Activated CD8-positive, alpha-beta T cell treated with anti-CD3 and anti-CD28 coated beads, Interleukin-2, amount 10 ng/mL, durations not matched to agents 7 days and 5 days (primary cell): Measurements from ENCODE around the gene MOGAT2. TPM values are rescaled to one million over a fixed set of nuclear protein-coding genes. Genes with fewer than 3 reads are reported as not detected.
A peak's percentile ranks its signal among the peaks of the same experiment; 100 is the strongest.

Experiments used
- ATAC-seq: fragments of 150-1000 bp; cut with Tn5 transposase; one replicate; pipeline ENCODE4 v1.10.0; 2021; ENCODE audit warnings: moderate library complexity
- CTCF ChIA-PET: fragments of 350-600 bp; sonication (Branson Sonifier 250); formaldehyde crosslinking; loops from one replicate; lab custom pipeline; 2021; ENCODE audit warnings: antibody characterized with exemption; lab: Charles Lee
- POLR2A ChIA-PET: fragments of 350-600 bp; sonication (Branson Sonifier 250); formaldehyde crosslinking; loops from one replicate; lab custom pipeline; 2021; ENCODE audit warnings: antibody characterized with exemption; lab: Charles Lee
- DNase-seq: peaks from one replicate; pipeline ENCODE4 v3.0.0-alpha.2; 2020
- H3K27ac Mint-ChIP-seq: one replicate; pipeline ENCODE4 v1.8.0; 2021; ENCODE audit warnings: mild to moderate bottlenecking, mixed read lengths
- H3K27me3 Mint-ChIP-seq: one replicate; pipeline ENCODE4 v1.8.0; 2021; ENCODE audit warnings: low read depth, mixed read lengths
- H3K36me3 Mint-ChIP-seq: one replicate; pipeline ENCODE4 v1.8.0; 2021; ENCODE audit warnings: low read depth, mixed read lengths
- H3K4me1 Mint-ChIP-seq: one replicate; pipeline ENCODE4 v1.8.0; 2021; ENCODE audit warnings: low read depth, mixed read lengths
- H3K4me3 Mint-ChIP-seq: one replicate; pipeline ENCODE4 v1.8.0; 2021; ENCODE audit warnings: mild to moderate bottlenecking, mixed read lengths
- H3K9me3 Mint-ChIP-seq: one replicate; pipeline ENCODE4 v1.8.0; 2022; ENCODE audit warnings: mixed read lengths; ENCODE audit not compliant: insufficient read depth
- total RNA-seq, 2 experiments: library from RNA; stranded (reverse); gene quantifications; one replicate each; pipeline ENCODE4 v1.2.3, GENCODE V29; 2021

The MOGAT2 gene
- total RNA-seq, 2 experiments from 2014 or later, result not detected

DNA sequence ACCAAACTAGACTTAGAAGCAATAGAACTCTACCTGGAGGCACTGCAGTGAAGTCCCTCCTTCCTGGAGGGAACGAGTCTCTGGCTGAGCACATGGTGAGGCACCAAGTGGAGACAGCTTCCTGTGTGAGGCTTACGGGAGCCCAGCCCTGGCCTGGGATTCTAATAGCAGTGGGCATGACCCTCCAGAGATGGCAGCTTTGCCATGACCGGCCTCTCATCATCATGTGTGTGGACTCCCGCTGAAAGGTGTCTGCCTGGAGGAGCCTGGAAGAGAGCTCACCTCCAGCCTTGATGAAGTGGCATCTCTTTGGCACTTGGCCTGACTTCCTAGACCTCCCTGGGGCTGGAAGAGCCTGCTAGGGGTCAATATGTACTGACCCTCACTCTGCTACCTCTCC lies 58.9 kb downstream of the MOGAT2 start:
- ATAC-seq, result no peak
- no peak overlapping the region for H3K27ac Mint-ChIP-seq
- H3K9me3 Mint-ChIP-seq, result no peaks in the 10 kb centered on the region
- no peak overlapping the region for H3K4me3 Mint-ChIP-seq
- DNase-seq, result no peak
- no peaks in the 10 kb centered on the region for H3K36me3 Mint-ChIP-seq
- H3K4me1 Mint-ChIP-seq, result peaks cover 36% of the 10 kb centered on the region
- ChIA-PET POLR2A (interaction anchor here (0.8 to 2.6 kb wide), 2 partner anchors 27 to 38 kb away, joined by 3 to 7 read pairs; no protein-coding TSS in a partner anchor), CTCF (interaction anchor here (0.9 to 3.0 kb wide), 2 partner anchors 26 to 120 kb away, joined by 3 to 12 read pairs; no protein-coding TSS in a partner anchor)
- peaks cover 2% of the 10 kb centered on the region for H3K27me3 Mint-ChIP-seq

DNA sequence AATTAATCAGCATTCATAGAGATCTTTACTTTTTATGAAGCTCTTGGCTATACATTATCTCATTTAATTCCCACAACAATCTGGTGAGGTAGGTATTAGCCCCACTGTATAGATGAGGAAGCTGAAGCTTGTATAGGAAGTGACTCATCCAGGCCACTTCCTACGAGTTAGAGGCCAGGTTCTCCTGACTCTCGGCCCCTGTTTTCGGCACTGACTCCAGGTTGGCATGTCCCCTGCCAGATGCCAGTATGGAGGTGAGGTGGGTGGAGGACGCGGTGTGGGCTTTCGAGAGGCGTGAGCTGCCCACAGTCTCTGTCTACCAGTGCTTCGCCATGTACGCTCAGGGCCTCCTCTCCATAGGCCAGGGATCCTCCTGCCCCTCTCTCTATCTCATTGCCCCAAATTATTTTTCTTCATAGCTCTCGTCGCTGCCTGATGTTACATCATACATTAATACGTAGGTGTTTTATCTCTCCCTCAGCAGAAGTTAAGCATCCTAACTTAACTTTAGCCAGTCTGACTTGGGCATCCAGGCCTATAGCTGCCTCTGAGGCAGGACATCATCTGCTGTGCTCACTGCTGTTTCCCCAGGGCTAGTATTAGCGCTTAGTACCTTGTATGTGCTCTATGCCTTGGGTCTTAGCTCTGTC lies 59.9 kb downstream of the MOGAT2 start:
- H3K36me3 Mint-ChIP-seq, result no peaks in the 10 kb centered on the region
- ChIA-PET POLR2A (interaction anchor here (2.6 kb wide), 1 partner anchor 37 kb away, joined by 7 read pairs; no protein-coding TSS in a partner anchor), CTCF (interaction anchor here (0.9 to 3.0 kb wide), 4 partner anchors 9 to 119 kb away, joined by 3 to 12 read pairs (median 3); no protein-coding TSS in a partner anchor)
- H3K9me3 Mint-ChIP-seq, result no peaks in the 10 kb centered on the region
- H3K27me3 Mint-ChIP-seq, result no peaks in the 10 kb centered on the region
- DNase-seq (peak; percentile 31), ATAC-seq (peak; percentile 59)
- peak overlapping the region; percentile 48 for H3K27ac Mint-ChIP-seq
- peaks cover 36% of the 10 kb centered on the region for H3K4me1 Mint-ChIP-seq
- no peak overlapping the region for H3K4me3 Mint-ChIP-seq

DNA sequence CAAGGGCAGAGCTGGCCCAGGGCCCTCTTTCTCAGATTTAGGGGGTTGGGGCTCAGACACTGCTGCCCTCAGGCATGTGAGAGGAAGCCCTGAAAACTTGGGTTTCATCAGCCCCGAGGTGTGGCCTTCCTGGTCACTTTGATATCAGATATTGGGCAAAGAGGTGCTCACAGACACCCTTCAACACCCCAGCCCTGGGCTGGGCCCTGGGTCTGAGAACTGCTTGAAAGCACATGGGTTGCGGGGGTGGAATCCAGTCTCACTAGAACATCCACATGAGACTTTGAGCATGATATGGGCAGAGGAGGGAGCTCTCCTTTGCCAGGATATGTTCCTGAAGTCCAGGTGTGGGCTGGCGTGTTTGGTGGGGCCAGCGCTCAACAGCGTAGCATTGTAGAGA lies 61.3 kb downstream of the MOGAT2 start:
- Mint-ChIP-seq H3K27ac (no peak overlapping the region), H3K36me3 (no peaks in the 10 kb centered on the region)

DNA sequence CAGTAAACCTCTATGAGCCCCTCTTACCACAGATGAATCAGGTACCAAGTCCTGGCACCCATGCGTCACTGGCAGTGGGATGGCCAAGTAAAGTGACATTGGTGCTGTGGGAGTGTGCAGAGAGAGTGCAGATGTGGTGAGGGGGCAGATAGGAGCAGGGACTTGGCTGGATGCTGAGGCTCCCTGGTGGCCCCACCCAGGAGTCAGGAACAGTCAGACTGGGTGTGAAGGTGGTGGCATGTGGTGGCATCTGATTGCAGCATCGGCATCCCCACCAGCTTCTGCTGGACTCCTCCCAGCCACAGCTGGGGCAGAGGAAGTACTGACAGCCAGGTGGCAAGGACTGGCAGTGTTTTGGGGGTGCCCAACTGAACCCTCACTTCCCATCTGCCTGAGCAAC lies 62.3 kb downstream of the MOGAT2 start:
- CTCF ChIA-PET, result interaction anchor here (1.1 kb wide), 1 partner anchor 87 kb away, joined by 5 read pairs; no protein-coding TSS in a partner anchor
- H3K9me3 Mint-ChIP-seq, result no peaks in the 10 kb centered on the region

More for the DNA sequence above, 61.3 kb downstream of the MOGAT2 start:
- Mint-ChIP-seq H3K4me1 (peaks cover 31% of the 10 kb centered on the region), H3K4me3 (no peak overlapping the region), H3K27me3 (no peaks in the 10 kb centered on the region), H3K9me3 (no peaks in the 10 kb centered on the region)
- DNase-seq (no peak), ATAC-seq (no peak)
- ChIA-PET POLR2A (no interaction called here), CTCF (interaction anchor here (3.0 kb wide), 1 partner anchor 24 kb away, joined by 12 read pairs; no protein-coding TSS in a partner anchor)

DNA sequence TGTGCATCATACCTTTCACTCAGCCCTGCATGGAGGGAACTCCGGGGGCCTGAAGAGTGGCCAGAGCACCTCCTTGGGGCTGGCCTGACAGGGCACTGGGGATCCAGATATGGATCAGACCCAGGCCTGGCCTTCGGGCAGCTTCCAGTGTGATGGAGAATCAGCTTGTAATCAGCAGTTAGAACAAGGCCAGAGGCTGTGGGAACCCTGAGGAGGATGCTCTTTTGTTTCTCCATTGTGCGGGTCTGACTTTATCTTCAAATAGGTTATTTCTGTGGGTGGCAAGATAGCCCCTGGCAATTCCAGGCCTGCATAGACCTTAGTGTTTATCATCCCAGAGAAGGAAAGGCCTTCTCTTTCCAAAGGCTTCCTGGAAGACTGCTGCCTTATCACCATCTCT lies 63.2 kb downstream of the MOGAT2 start:
- H3K27me3 Mint-ChIP-seq, result no peaks in the 10 kb centered on the region

More for the DNA sequence above, 62.3 kb downstream of the MOGAT2 start:
- DNase-seq (no peak), ATAC-seq (no peak)
- H3K4me1 Mint-ChIP-seq, result peaks cover 28% of the 10 kb centered on the region
- H3K27me3 Mint-ChIP-seq, result no peaks in the 10 kb centered on the region
- H3K4me3 Mint-ChIP-seq, result no peak overlapping the region
- no peak overlapping the region for H3K27ac Mint-ChIP-seq
- POLR2A ChIA-PET, result no interaction called here
- no peaks in the 10 kb centered on the region for H3K36me3 Mint-ChIP-seq

DNA sequence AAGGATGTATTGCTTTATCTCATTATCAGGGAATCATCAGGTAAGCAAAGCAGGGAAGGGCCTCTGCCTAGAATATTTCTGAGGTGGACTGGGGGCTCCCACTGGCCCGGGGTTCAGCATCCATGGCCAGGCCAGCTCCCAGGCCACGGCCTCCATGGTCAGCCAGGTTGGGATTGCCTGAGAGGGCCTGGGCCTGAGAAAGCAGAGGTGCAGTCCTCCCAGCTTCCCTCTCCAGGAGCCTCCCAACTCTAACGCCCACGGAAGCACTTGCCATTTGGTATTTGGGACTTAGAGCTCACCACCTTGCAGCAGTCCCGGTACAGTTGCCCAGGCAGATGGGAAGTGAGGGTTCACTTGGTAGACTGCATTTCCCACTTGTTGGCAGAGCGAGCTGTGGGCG lies 63.7 kb downstream of the MOGAT2 start:
- Mint-ChIP-seq H3K9me3 (no peaks in the 10 kb centered on the region), H3K36me3 (no peaks in the 10 kb centered on the region), H3K4me1 (peaks cover 26% of the 10 kb centered on the region), H3K27ac (no peak overlapping the region), H3K4me3 (no peak overlapping the region), H3K27me3 (no peaks in the 10 kb centered on the region)
- no peak for ATAC-seq
- CTCF ChIA-PET, result interaction anchor here (1.7 kb wide), 1 partner anchor 22 kb away, joined by 7 read pairs; no protein-coding TSS in a partner anchor
- POLR2A ChIA-PET, result no interaction called here
- DNase-seq, result no peak

More for the DNA sequence above, 63.2 kb downstream of the MOGAT2 start:
- CTCF ChIA-PET, result interaction anchor here (1.1 to 1.7 kb wide), 2 partner anchors 22 to 86 kb away, joined by 5 to 7 read pairs; no protein-coding TSS in a partner anchor
- POLR2A ChIA-PET, result no interaction called here
- H3K4me1 Mint-ChIP-seq, result peaks cover 27% of the 10 kb centered on the region
- no peak for ATAC-seq
- H3K36me3 Mint-ChIP-seq, result no peaks in the 10 kb centered on the region
- no peak overlapping the region for H3K27ac Mint-ChIP-seq
- no peak for DNase-seq
- H3K9me3 Mint-ChIP-seq, result no peaks in the 10 kb centered on the region
- H3K4me3 Mint-ChIP-seq, result no peak overlapping the region

DNA sequence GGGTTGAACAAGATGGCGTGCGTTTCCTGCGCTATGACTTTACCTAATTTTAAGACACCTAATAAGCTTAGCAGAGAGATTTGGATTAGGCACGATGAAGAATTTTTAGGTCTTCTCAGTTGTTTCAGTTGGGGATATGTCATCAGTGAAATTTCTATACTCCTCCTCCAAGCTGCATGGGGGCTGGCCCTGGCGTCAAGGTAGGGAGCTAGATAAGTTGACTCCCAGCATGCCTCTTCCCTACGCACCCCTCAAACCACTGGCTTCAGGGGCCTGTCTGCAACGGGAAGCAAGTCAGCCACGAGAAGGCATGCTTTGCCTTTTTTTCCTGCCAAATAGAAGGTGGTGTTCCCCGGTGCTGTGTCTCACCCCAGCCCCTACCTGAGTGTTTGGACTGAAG lies 64.2 kb downstream of the MOGAT2 start:
- ChIA-PET POLR2A (no interaction called here), CTCF (interaction anchor here (1.7 kb wide), 1 partner anchor 21 kb away, joined by 7 read pairs; no protein-coding TSS in a partner anchor)
- ATAC-seq (no peak), DNase-seq (no peak)
- no peak overlapping the region for H3K4me3 Mint-ChIP-seq
- H3K36me3 Mint-ChIP-seq, result no peaks in the 10 kb centered on the region
- no peaks in the 10 kb centered on the region for H3K9me3 Mint-ChIP-seq
- H3K27ac Mint-ChIP-seq, result no peak overlapping the region
- peaks cover 22% of the 10 kb centered on the region for H3K4me1 Mint-ChIP-seq
- no peaks in the 10 kb centered on the region for H3K27me3 Mint-ChIP-seq

Other genes starting within 250 kb of the MOGAT2 start
- 10 to 100 TPM; 23.1 to 26.6 TPM for gene GDPD5, start 191.9 kb upstream of the MOGAT2 start, total RNA-seq
- gene SERPINH1, start 155.6 kb upstream of the MOGAT2 start, total RNA-seq, result 10 to 100 TPM in 1 of 2 experiments, 1 to 10 TPM in 1; 9.3 to 10.8 TPM
- not detected for gene MAP6, start 48.8 kb upstream of the MOGAT2 start, total RNA-seq
- gene DGAT2, start 50.9 kb downstream of the MOGAT2 start, total RNA-seq, result under 1 TPM; 0.37 to 0.76 TPM
- 10 to 100 TPM; 19.8 to 21.1 TPM for gene UVRAG, start 97.4 kb downstream of the MOGAT2 start, total RNA-seq